CD14-positive monocyte (primary cell): Measurements from ENCODE around the gene N4BP2. TPM values are rescaled to one million over a fixed set of nuclear protein-coding genes. Genes with fewer than 3 reads are reported as not detected.
"Not testable (repeated sequence)": the region's sequence is repeated elsewhere in the genome, so short reads cannot be mapped to it uniquely, and the experiment has no call there.

ENCODE experiments used
- DNase-seq, 3 donors: peaks; one replicate each; pipeline ENCODE4 v3.0.0-alpha.2; 2011 to 2022
- H2AFZ ChIP-seq: 2 replicates; pipeline ENCODE4 v1.6.0; 2012; ENCODE audit warnings: mild to moderate bottlenecking, low read depth, low read length, inconsistent platforms; ENCODE audit not compliant: insufficient read depth, poor library complexity, severe bottlenecking
- H3K27ac ChIP-seq, 2 donors: 1 replicate in 1 of 2; 2 replicates in 1 of 2; pipeline ENCODE4 v1.5.1; 2012 to 2013; ENCODE audit warnings: low read length in 2 of 2, control low read depth in 1 of 2, inconsistent platforms in 1 of 2, low read depth in 1 of 2, mild to moderate bottlenecking in 1 of 2
- H3K27me3 ChIP-seq, 2 donors: one replicate each; pipeline versions ENCODE4 v1.6.0 to v1.6.1; 2011 to 2013; ENCODE audit warnings: low read length in 2 of 2; ENCODE audit not compliant: control insufficient read depth in 2 of 2, insufficient read depth in 2 of 2
- H3K36me3 ChIP-seq, 2 donors: replicated peaks in 1 of 2; 1 replicate in 1 of 2; 2 replicates in 1 of 2; pipeline versions ENCODE4 v1.5.1 to v1.6.1; 2012 to 2013; ENCODE audit warnings: low read length in 2 of 2, control low read depth in 1 of 2, inconsistent platforms in 1 of 2, mild to moderate bottlenecking in 1 of 2; ENCODE audit not compliant: insufficient read depth in 2 of 2, control insufficient read depth in 1 of 2
- H3K4me1 ChIP-seq, 2 donors: 1 replicate in 1 of 2; 2 replicates in 1 of 2; pipeline versions ENCODE4 v1.5.1 to v1.6.1; 2012 to 2013; ENCODE audit warnings: low read length in 2 of 2, control low read depth in 1 of 2, inconsistent platforms in 1 of 2, mild to moderate bottlenecking in 1 of 2, moderate library complexity in 1 of 2; ENCODE audit not compliant: insufficient read depth in 2 of 2, control insufficient read depth in 1 of 2
- H3K4me2 ChIP-seq: replicated peaks from 2 replicates; pipeline ENCODE3; 2012; ENCODE audit warnings: low read length, moderate library complexity, mild to moderate bottlenecking; ENCODE audit not compliant: poor library complexity, severe bottlenecking; ENCODE audit errors: extremely low read depth
- H3K4me3 ChIP-seq, 3 experiments: fragments of 200-600 bp in 1 of 3; sonication (generic) in 1 of 3; replicated peaks in 1 of 3; 1 replicate in 2 of 3; 2 replicates in 1 of 3; pipeline ENCODE4 v1.5.1; 2011 to 2013; ENCODE audit warnings: low read length in 3 of 3, mild to moderate bottlenecking in 3 of 3, control low read depth in 2 of 3, low read depth in 2 of 3, inconsistent platforms in 1 of 3, moderate library complexity in 1 of 3
- H3K79me2 ChIP-seq: 2 replicates; pipeline ENCODE4 v1.6.0; 2012; ENCODE audit warnings: mild to moderate bottlenecking, control low read depth, inconsistent platforms, low read length, moderate library complexity; ENCODE audit not compliant: insufficient read depth
- H3K9ac ChIP-seq: 2 replicates; pipeline ENCODE4 v1.6.0; 2017; ENCODE audit warnings: low read length, mild to moderate bottlenecking; ENCODE audit not compliant: insufficient read depth, poor library complexity, severe bottlenecking
- H3K9me3 ChIP-seq, 2 donors: replicated peaks in 1 of 2; 1 replicate in 1 of 2; 2 replicates in 1 of 2; pipeline versions ENCODE4 v1.5.1 to v1.6.1; 2012 to 2013; ENCODE audit warnings: low read length in 2 of 2, control low read depth in 1 of 2; ENCODE audit not compliant: control insufficient read depth in 1 of 2, insufficient read depth in 1 of 2
- H4K20me1 ChIP-seq: 2 replicates; pipeline ENCODE4 v1.6.0; 2012; ENCODE audit warnings: mild to moderate bottlenecking, low read length, control low read depth, moderate library complexity; ENCODE audit not compliant: insufficient read depth
- H3K27ac Mint-ChIP-seq, 7 donors: one replicate each; pipeline ENCODE4 v1.8.0; 2020; ENCODE audit warnings: mild to moderate bottlenecking in 7 of 7, mixed read lengths in 7 of 7, moderate library complexity in 6 of 7, inconsistent platforms in 2 of 7
- H3K27me3 Mint-ChIP-seq, 3 donors: one replicate each; pipeline ENCODE4 v1.8.0; 2021 to 2022; ENCODE audit warnings: low read depth in 3 of 3, mild to moderate bottlenecking in 3 of 3, mixed read lengths in 3 of 3, moderate library complexity in 3 of 3, inconsistent platforms in 1 of 3
- H3K36me3 Mint-ChIP-seq, 2 donors: one replicate each; pipeline ENCODE4 v1.8.0; 2020; ENCODE audit warnings: mixed read lengths in 2 of 2, inconsistent platforms in 1 of 2, mild to moderate bottlenecking in 1 of 2
- H3K4me1 Mint-ChIP-seq: one replicate; pipeline ENCODE4 v1.8.0; 2020; ENCODE audit warnings: mild to moderate bottlenecking, mixed read lengths
- H3K4me3 Mint-ChIP-seq, 2 donors: one replicate each; pipeline ENCODE4 v1.8.0; 2020; ENCODE audit warnings: mild to moderate bottlenecking in 2 of 2, mixed read lengths in 2 of 2, moderate library complexity in 1 of 2
- H3K9me3 Mint-ChIP-seq, 7 donors: one replicate each; pipeline ENCODE4 v1.8.0; 2020 to 2022; ENCODE audit warnings: mixed read lengths in 7 of 7, mild to moderate bottlenecking in 6 of 7, moderate library complexity in 6 of 7, inconsistent platforms in 2 of 7
- CTCF ChIP-seq: fragments of 200-600 bp; IDR thresholded peaks from one replicate; pipeline ENCODE4 v1.8.0; 2022; ENCODE audit warnings: antibody characterized with exemption, mild to moderate bottlenecking
- WGBS: methylation state at CpG from one replicate; pipeline ENCODE4 v1.1.5; 2013; ENCODE audit warnings: missing lambda C conversion rate; ENCODE audit not compliant: insufficient coverage; 5-methylcytosine and 5-hydroxymethylcytosine counted together
- intact Hi-C, 2 donors: fragments of 100-400 bp; cut with micrococcal nuclease; formaldehyde crosslinking; loops; one replicate each; pipeline versions ENCODE4 v1.15.0 to v1.15.1; 2023
- polyA plus RNA-seq, 3 donors: library from polyadenylated mRNA; depleted of rRNA in 1 of 3; unstranded in 2 of 3; stranded (reverse) in 1 of 3; fragments of 300-500 nt in 2 of 3; fragments of >200 nt in 1 of 3; fragmentation: Illumina TruSeq in 2 of 3; gene quantifications; 1 replicate in 2 of 3; 2 replicates in 1 of 3; pipeline ENCODE4 v1.2.3, GENCODE V29; 2012 to 2021

The N4BP2 gene
- polyA plus RNA-seq, 3 donors: 3.1 to 8.3 (median 4.8) TPM

GRCh38 chr4:40086421-40086820 is 29.8 kb downstream of the N4BP2 start:
- Mint-ChIP-seq H3K36me3 (peaks cover 4 to 11% of the 10 kb centered on the region in 2 donors), H3K27me3 (no peaks in the 10 kb centered on the region), H3K4me1 (peaks cover 3% of the 10 kb centered on the region), H3K4me3 (no peak overlapping the region), H3K27ac (peak overlapping the region in 2 of 7 donors; percentile 50 to 55), H3K9me3 (no peaks in the 10 kb centered on the region)
- Histone ChIP-seq H3K27ac (no peak overlapping the region), H2AFZ (no peak overlapping the region), H3K9me3 (no peaks in the 10 kb centered on the region), H3K4me3 (no peak overlapping the region), H3K4me1 (no peaks in the 10 kb centered on the region), H3K79me2 (peaks cover 8% of the 10 kb centered on the region), H3K4me2 (no peak overlapping the region), H3K36me3 (peaks cover 0 to 2% of the 10 kb centered on the region in 2 donors), H3K9ac (no peak overlapping the region), H3K27me3 (no peaks in the 10 kb centered on the region), H4K20me1 (no peaks in the 10 kb centered on the region)
- TF ChIP-seq CTCF: no peak
- 100% methylated on average over 1 of the region's 8 CpGs for WGBS
- intact Hi-C loops: no loop called here
- DNase-seq: no peak

GRCh38 chr4:40087799-40088366 is 31.2 kb downstream of the N4BP2 start:
- no peaks in the 10 kb centered on the region for H3K36me3 ChIP-seq
- H3K36me3 Mint-ChIP-seq: peaks cover 4 to 9% of the 10 kb centered on the region in 2 donors
- WGBS: 98% methylated on average over 6 of the region's 10 CpGs
- no peak for DNase-seq
- H3K4me3 Mint-ChIP-seq: no peak overlapping the region
- H3K4me1 ChIP-seq: no peaks in the 10 kb centered on the region
- H3K27me3 Mint-ChIP-seq: no peaks in the 10 kb centered on the region
- TF ChIP-seq CTCF: no peak
- H3K4me1 Mint-ChIP-seq: peaks cover 3% of the 10 kb centered on the region
- H3K27ac ChIP-seq: no peak overlapping the region
- H3K4me2 ChIP-seq: no peak overlapping the region
- H4K20me1 ChIP-seq: no peaks in the 10 kb centered on the region
- H3K9ac ChIP-seq: no peak overlapping the region
- no peaks in the 10 kb centered on the region for H3K9me3 ChIP-seq
- H3K4me3 ChIP-seq: no peak overlapping the region
- no peak overlapping the region for H3K27ac Mint-ChIP-seq
- peaks cover 11% of the 10 kb centered on the region for H3K79me2 ChIP-seq
- H3K9me3 Mint-ChIP-seq: no peaks in the 10 kb centered on the region
- H2AFZ ChIP-seq: no peak overlapping the region
- intact Hi-C loops: no loop called here
- H3K27me3 ChIP-seq: no peaks in the 10 kb centered on the region

GRCh38 chr4:40093400-40093799 is 36.8 kb downstream of the N4BP2 start:
- DNase-seq, H3K36me3 Mint-ChIP-seq: not testable (repeated sequence)
- WGBS: 92% methylated on average over 6 of the region's 10 CpGs

More at GRCh38 chr4:40093400-40093799, 36.8 kb downstream of the N4BP2 start:
- intact Hi-C loops, H3K4me3 Mint-ChIP-seq, H3K4me3 ChIP-seq, H3K27me3 ChIP-seq, H3K9me3 Mint-ChIP-seq, H3K4me2 ChIP-seq, H3K4me1 Mint-ChIP-seq, H3K9me3 ChIP-seq, H3K27ac ChIP-seq, H3K27me3 Mint-ChIP-seq, H3K36me3 ChIP-seq, H3K9ac ChIP-seq, H2AFZ ChIP-seq, H3K4me1 ChIP-seq, H4K20me1 ChIP-seq: not testable (repeated sequence)
- H3K79me2 ChIP-seq: peaks cover 11% of the 10 kb centered on the region
- peak overlapping the region in 2 of 7 donors; percentile 10 to 68 for H3K27ac Mint-ChIP-seq
